H9 (cell line): Measurements from ENCODE around the gene CFAP97D1. TPM values are rescaled to one million over a fixed set of nuclear protein-coding genes. Genes with fewer than 3 reads are reported as not detected.

Source experiments
- DNase-seq: peaks from one replicate; pipeline ENCODE4 v3.0.0-alpha.2; 2017
- H2AFZ ChIP-seq: one replicate; pipeline ENCODE4 v1.6.1; 2013; ENCODE audit warnings: mild to moderate bottlenecking, low read length, control low read depth, moderate library complexity
- H2AK5ac ChIP-seq: 2 replicates; pipeline ENCODE4 v1.6.1; 2013; ENCODE audit warnings: low read length, control low read depth, mixed read lengths; ENCODE audit not compliant: insufficient read length
- H2BK120ac ChIP-seq: one replicate; pipeline ENCODE4 v1.6.1; 2013; ENCODE audit warnings: low read depth, mild to moderate bottlenecking, low read length, control low read depth, inconsistent platforms; ENCODE audit not compliant: poor library complexity, severe bottlenecking
- H2BK12ac ChIP-seq: 2 replicates; pipeline ENCODE4 v1.6.1; 2013; ENCODE audit warnings: low read length, control low read depth, mixed read lengths, low read depth; ENCODE audit not compliant: insufficient read length
- H2BK15ac ChIP-seq: 2 replicates; pipeline ENCODE4 v1.6.1; 2013; ENCODE audit warnings: low read depth, low read length, control low read depth
- H2BK20ac ChIP-seq: one replicate; pipeline ENCODE4 v1.6.1; 2013; ENCODE audit warnings: low read depth, mild to moderate bottlenecking, low read length, control low read depth, inconsistent platforms; ENCODE audit not compliant: poor library complexity, severe bottlenecking
- H2BK5ac ChIP-seq: 2 replicates; pipeline ENCODE4 v1.6.1; 2013; ENCODE audit warnings: low read length, control low read depth, mixed read lengths; ENCODE audit not compliant: insufficient read length
- H3K14ac ChIP-seq: 2 replicates; pipeline ENCODE4 v1.6.1; 2013; ENCODE audit warnings: low read length, control low read depth; ENCODE audit not compliant: insufficient read depth
- H3K18ac ChIP-seq: 2 replicates; pipeline ENCODE4 v1.6.1; 2013; ENCODE audit warnings: low read depth, mild to moderate bottlenecking, mixed read lengths, low read length, control low read depth; ENCODE audit not compliant: insufficient read length
- H3K23ac ChIP-seq: 2 replicates; pipeline ENCODE4 v1.6.1; 2013; ENCODE audit warnings: low read length, control low read depth, mixed read lengths, low read depth; ENCODE audit not compliant: insufficient read length
- H3K23me2 ChIP-seq: 2 replicates; pipeline ENCODE4 v1.6.1; 2013; ENCODE audit warnings: low read depth, mild to moderate bottlenecking, mixed read lengths, low read length, control low read depth; ENCODE audit not compliant: insufficient read length, poor library complexity, severe bottlenecking
- H3K27ac ChIP-seq: 2 replicates; pipeline ENCODE4 v1.5.1; 2013; ENCODE audit warnings: low read length, control low read depth, mixed read lengths, low read depth; ENCODE audit not compliant: insufficient read length
- H3K27me3 ChIP-seq: 2 replicates; pipeline ENCODE4 v1.6.1; 2013; ENCODE audit warnings: low read length, control low read depth, inconsistent platforms; ENCODE audit not compliant: insufficient read depth
- H3K4ac ChIP-seq: 2 replicates; pipeline ENCODE4 v1.6.1; 2013; ENCODE audit warnings: low read depth, mild to moderate bottlenecking, control low read depth, inconsistent platforms, low read length, moderate library complexity
- H3K4me1 ChIP-seq: 2 replicates; pipeline ENCODE4 v1.6.1; 2013; ENCODE audit warnings: low read length, control low read depth, inconsistent platforms; ENCODE audit not compliant: insufficient read depth
- H3K4me2 ChIP-seq: 2 replicates; pipeline ENCODE4 v1.6.1; 2013; ENCODE audit warnings: low read length, control low read depth, mixed read lengths; ENCODE audit not compliant: insufficient read length, insufficient read depth
- H3K56ac ChIP-seq: 2 replicates; pipeline ENCODE4 v1.6.1; 2013; ENCODE audit warnings: low read depth, mild to moderate bottlenecking, mixed read lengths, low read length, control low read depth; ENCODE audit not compliant: insufficient read length
- H3K79me1 ChIP-seq: 2 replicates; pipeline ENCODE4 v1.6.1; 2013; ENCODE audit warnings: low read depth, mild to moderate bottlenecking, moderate library complexity, low read length, control low read depth, inconsistent platforms; ENCODE audit not compliant: insufficient read depth, poor library complexity, severe bottlenecking
- H3K79me2 ChIP-seq: 2 replicates; pipeline ENCODE4 v1.6.1; 2013; ENCODE audit warnings: low read length, control low read depth, inconsistent platforms; ENCODE audit not compliant: insufficient read depth
- H3K9ac ChIP-seq: 2 replicates; pipeline ENCODE4 v1.6.1; 2013; ENCODE audit warnings: low read length, control low read depth, mixed read lengths; ENCODE audit not compliant: insufficient read length; ENCODE audit errors: extremely low read depth
- H3K9me3 ChIP-seq: one replicate; pipeline ENCODE4 v1.6.1; 2013; ENCODE audit warnings: low read depth, low read length, inconsistent platforms; ENCODE audit not compliant: control insufficient read depth
- H3T11ph ChIP-seq: one replicate; pipeline ENCODE4 v1.6.1; 2013; ENCODE audit warnings: mild to moderate bottlenecking, low read length, control low read depth, inconsistent platforms
- H4K20me1 ChIP-seq: one replicate; pipeline ENCODE4 v1.6.1; 2013; ENCODE audit not compliant: control insufficient read depth, insufficient read length, insufficient read depth
- H4K5ac ChIP-seq: 2 replicates; pipeline ENCODE4 v1.6.1; 2013; ENCODE audit warnings: low read depth, mild to moderate bottlenecking, mixed read lengths, low read length, control low read depth; ENCODE audit not compliant: insufficient read length
- H4K8ac ChIP-seq: replicated peaks from 2 replicates; pipeline ENCODE4 v1.6.1; 2013; ENCODE audit warnings: low read length, control low read depth, mixed read lengths, low read depth; ENCODE audit not compliant: insufficient read length
- H4K91ac ChIP-seq: 2 replicates; pipeline ENCODE4 v1.6.1; 2013; ENCODE audit warnings: low read depth, mild to moderate bottlenecking, moderate library complexity, mixed read lengths, low read length, control low read depth; ENCODE audit not compliant: insufficient read length
- H3K27ac Mint-ChIP-seq, 3 experiments: 2 replicates in 2 of 3; 3 replicates in 1 of 3; pipeline ENCODE4 v1.8.0; 2020 to 2021; ENCODE audit warnings: mixed read lengths in 3 of 3, mild to moderate bottlenecking in 1 of 3, moderate library complexity in 1 of 3
- H3K27me3 Mint-ChIP-seq: 2 replicates; pipeline ENCODE4 v1.8.0; 2021; ENCODE audit warnings: low read depth, mild to moderate bottlenecking, moderate library complexity, mixed read lengths
- H3K36me3 Mint-ChIP-seq, 3 experiments: 2 replicates in 2 of 3; 3 replicates in 1 of 3; pipeline ENCODE4 v1.8.0; 2020 to 2021; ENCODE audit warnings: low read depth in 3 of 3, mixed read lengths in 3 of 3; ENCODE audit not compliant: insufficient read depth in 1 of 3
- H3K4me1 Mint-ChIP-seq, 2 experiments: 2 replicates each; pipeline ENCODE4 v1.8.0; 2020; ENCODE audit warnings: mixed read lengths in 2 of 2
- H3K4me3 Mint-ChIP-seq, 2 experiments: 2 replicates in 1 of 2; 3 replicates in 1 of 2; pipeline ENCODE4 v1.8.0; 2020 to 2021; ENCODE audit warnings: mild to moderate bottlenecking in 2 of 2, mixed read lengths in 2 of 2, moderate library complexity in 1 of 2
- H3K9me3 Mint-ChIP-seq, 2 experiments: 2 replicates in 1 of 2; 3 replicates in 1 of 2; pipeline ENCODE4 v1.8.0; 2020; ENCODE audit warnings: mild to moderate bottlenecking in 2 of 2, mixed read lengths in 2 of 2, moderate library complexity in 1 of 2
- CTCF ChIP-seq: fragments of 200-600 bp; sonication (generic); conservative IDR thresholded peaks from 3 replicates; pipeline ENCODE4 v1.8.0; 2021; ENCODE audit warnings: antibody characterized with exemption, mild to moderate bottlenecking
- WGBS: extraction: QIAGEN DNeasy Blood & Tissue Kit; methylation state at CpG from one replicate; pipeline ENCODE4 v1.1.7; 2013; ENCODE audit warnings: missing lambda C conversion rate, low lambda C conversion rate, mixed read lengths; ENCODE audit not compliant: insufficient read length; ENCODE audit errors: extremely low coverage; 5-methylcytosine and 5-hydroxymethylcytosine counted together
- total RNA-seq: library from RNA; stranded (reverse); gene quantifications from 2 replicates; pipeline ENCODE4 v1.2.1, GENCODE V29; 2021

Gene CFAP97D1
- total RNA-seq, 1 experiment from 2014 or later: not detected

GRCh38 chr17:43769859-43770258, 10.4 kb upstream of the CFAP97D1 start:
- peaks cover 4 to 57% (median 52%) of the 10 kb centered on the region in 3 experiments for H3K36me3 Mint-ChIP-seq
- Histone ChIP-seq H3K79me2 (no peaks in the 10 kb centered on the region), H4K8ac (no peak overlapping the region), H3K23me2 (no peaks in the 10 kb centered on the region), H3T11ph (no peak overlapping the region), H2BK5ac (no peak overlapping the region), H2BK20ac (no peak overlapping the region), H2BK12ac (no peak overlapping the region), H3K9ac (no peak overlapping the region), H2BK15ac (no peak overlapping the region), H2AFZ (no peak overlapping the region), H4K91ac (no peak overlapping the region), H3K4me2 (no peak overlapping the region), H3K79me1 (no peaks in the 10 kb centered on the region), H3K23ac (no peak overlapping the region), H2BK120ac (no peak overlapping the region), H2AK5ac (no peak overlapping the region), H4K5ac (no peak overlapping the region), H3K4me1 (no peaks in the 10 kb centered on the region), H3K9me3 (no peaks in the 10 kb centered on the region), H3K4ac (no peak overlapping the region), H3K56ac (no peak overlapping the region), H3K14ac (no peak overlapping the region), H3K27ac (no peak overlapping the region), H4K20me1 (no peaks in the 10 kb centered on the region), H3K27me3 (no peaks in the 10 kb centered on the region), H3K18ac (no peak overlapping the region)
- no peak overlapping the region for H3K4me3 Mint-ChIP-seq
- no peak for TF ChIP-seq CTCF
- no peaks in the 10 kb centered on the region for H3K9me3 Mint-ChIP-seq
- WGBS: no CpG with 5 or more reads among the region's 11 CpGs
- no peak for DNase-seq
- H3K4me1 Mint-ChIP-seq: peaks cover 3 to 4% of the 10 kb centered on the region in 2 experiments
- H3K27me3 Mint-ChIP-seq: no peaks in the 10 kb centered on the region
- no peak overlapping the region; a peak in 1 of 7 replicates for H3K27ac Mint-ChIP-seq
